Nasal cavity respiratory epithelium epithelial cell of viscerocranial mucosa (primary cell): ENCODE results near the gene GLMN. TPM values are rescaled to one million over a fixed set of nuclear protein-coding genes. Genes with fewer than 3 reads are reported as not detected.

Source experiments
- total RNA-seq: library from RNA; depleted of rRNA; stranded (reverse); fragments of >200 nt; gene quantifications from 2 replicates; pipeline ENCODE4 v1.2.3, GENCODE V29; 2014

GLMN gene, protein sequence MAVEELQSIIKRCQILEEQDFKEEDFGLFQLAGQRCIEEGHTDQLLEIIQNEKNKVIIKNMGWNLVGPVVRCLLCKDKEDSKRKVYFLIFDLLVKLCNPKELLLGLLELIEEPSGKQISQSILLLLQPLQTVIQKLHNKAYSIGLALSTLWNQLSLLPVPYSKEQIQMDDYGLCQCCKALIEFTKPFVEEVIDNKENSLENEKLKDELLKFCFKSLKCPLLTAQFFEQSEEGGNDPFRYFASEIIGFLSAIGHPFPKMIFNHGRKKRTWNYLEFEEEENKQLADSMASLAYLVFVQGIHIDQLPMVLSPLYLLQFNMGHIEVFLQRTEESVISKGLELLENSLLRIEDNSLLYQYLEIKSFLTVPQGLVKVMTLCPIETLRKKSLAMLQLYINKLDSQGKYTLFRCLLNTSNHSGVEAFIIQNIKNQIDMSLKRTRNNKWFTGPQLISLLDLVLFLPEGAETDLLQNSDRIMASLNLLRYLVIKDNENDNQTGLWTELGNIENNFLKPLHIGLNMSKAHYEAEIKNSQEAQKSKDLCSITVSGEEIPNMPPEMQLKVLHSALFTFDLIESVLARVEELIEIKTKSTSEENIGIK
- total RNA-seq = 5.5 and 6.2 TPM in 2 replicates

DNA sequence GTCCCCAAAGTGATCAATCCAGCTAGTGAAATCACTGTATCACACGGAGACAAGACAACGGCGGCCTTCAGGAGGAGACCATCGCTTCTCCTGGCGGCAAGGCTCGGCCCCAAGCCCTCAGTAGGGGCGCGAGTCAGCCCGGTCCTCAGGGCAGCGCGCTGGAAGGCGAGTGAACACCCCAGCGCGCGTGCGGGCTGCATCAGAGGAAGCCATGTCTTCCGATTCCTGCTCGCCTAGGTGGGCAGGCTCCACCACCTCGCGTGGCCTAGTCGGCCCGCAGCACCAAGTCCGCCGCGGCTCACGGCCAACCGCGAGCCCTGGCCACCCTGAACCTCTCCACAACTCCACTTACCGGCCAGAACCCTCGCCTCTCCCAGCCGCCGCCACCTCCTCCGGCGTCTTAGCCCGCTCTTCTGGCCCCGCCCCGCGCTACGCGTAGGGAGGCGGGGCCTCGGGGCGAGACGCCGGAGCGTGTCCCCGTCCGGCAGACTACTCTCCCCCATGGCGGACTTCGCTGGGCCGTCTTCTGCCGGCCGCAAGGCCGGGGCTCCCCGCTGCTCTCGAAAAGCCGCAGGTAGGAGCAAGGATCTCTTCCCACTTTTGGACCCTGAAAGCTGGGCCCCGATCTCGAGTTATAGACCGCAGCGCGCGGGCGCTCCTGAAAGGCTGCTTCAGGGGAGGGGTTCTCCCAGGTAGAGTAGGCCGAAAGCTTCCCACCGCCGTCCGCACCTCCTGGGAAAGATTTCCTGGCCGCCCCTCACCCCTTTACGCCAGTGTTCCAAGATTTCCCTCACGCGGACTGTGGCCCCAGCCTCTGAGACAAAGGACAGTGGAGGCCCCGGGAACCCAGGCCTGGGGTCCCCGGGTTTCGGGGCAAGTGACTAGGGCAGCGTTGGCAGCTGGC lies at the start of gene GLMN, which contains the start of gene RPAP2:
Gene GLMN, minus strand, starts transcription at position 415 of the 904 bp plus-strand sequence. CDS start 988 bp downstream, outside the sequence.
Gene RPAP2, plus strand, starts transcription at position 487 of the 904 bp plus-strand sequence. Its CDS starts 15 bp downstream, at position 502.

DNA sequence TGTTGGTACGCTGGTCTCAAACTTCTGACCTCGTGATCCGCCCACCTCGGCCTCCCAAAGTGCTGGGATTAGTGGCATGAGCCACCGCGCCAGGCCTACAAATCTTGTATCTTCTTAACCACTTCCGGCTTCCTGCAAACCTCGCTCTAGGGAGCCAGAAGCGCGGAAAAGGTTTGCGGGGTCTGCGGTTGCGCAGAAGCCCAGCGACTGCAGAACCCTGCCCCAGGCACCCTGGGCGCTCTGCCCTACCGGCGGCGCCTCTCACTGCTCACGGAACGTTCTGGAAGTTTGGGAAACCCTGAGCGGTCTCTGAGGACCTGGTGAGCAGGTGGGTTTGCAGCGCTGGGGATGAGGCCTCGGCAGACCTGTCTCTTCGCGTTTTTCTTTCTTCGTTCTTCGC lies 81.1 kb downstream of the GLMN start, which contains the start of gene C1orf146:
Gene C1orf146, plus strand, starts transcription at position 195 of the 400 bp plus-strand sequence. CDS start 13,506 bp downstream, outside the sequence.

Other genes with a start within 250 kb of the GLMN start
- 1.4 and 1.7 TPM in 2 replicates for gene SETSIP, start 223.6 kb downstream of the GLMN start, total RNA-seq
- gene BTBD8, start 218.6 kb downstream of the GLMN start, total RNA-seq = 3.4 and 7.0 TPM in 2 replicates
- gene C1orf146, start 81.1 kb downstream of the GLMN start, total RNA-seq = not detected in 2 replicates
- gene RPAP2, start 72 bp upstream of the GLMN start, total RNA-seq = 4.4 and 23.6 TPM in 2 replicates
- gene GFI1, start 187.9 kb upstream of the GLMN start, total RNA-seq = under 0.01 TPM in 2 replicates